ENCODE results near the gene CNTNAP2.

GRCh38 chr7:148182264-148182663 is 2065.7 kb downstream of the CNTNAP2 start:
- TF ChIP-seq CTCF (IDR thresholded peaks at IDR 0.05) (no peak), POLR2A (IDR thresholded peaks at IDR 0.05) (no peak)

All from uterus (tissue), 2 donors.